Glutamatergic neuron (in vitro differentiated cells): ENCODE results near the gene EIF2B5. TPM values are rescaled to one million over a fixed set of nuclear protein-coding genes. Genes with fewer than 3 reads are reported as not detected.

Experiments
- DNase-seq: peaks from one replicate; pipeline ENCODE4 v3.0.0; 2022
- H3K27ac Mint-ChIP-seq: one replicate; pipeline ENCODE4 v1.8.0; 2020; ENCODE audit warnings: mild to moderate bottlenecking, mixed read lengths, inconsistent platforms; ENCODE audit not compliant: unreplicated experiment
- H3K27me3 Mint-ChIP-seq: one replicate; pipeline ENCODE4 v1.8.0; 2020; ENCODE audit warnings: mild to moderate bottlenecking, moderate library complexity, mixed read lengths, inconsistent platforms; ENCODE audit not compliant: unreplicated experiment
- H3K36me3 Mint-ChIP-seq: one replicate; pipeline ENCODE4 v1.8.0; 2020; ENCODE audit warnings: mild to moderate bottlenecking, mixed read lengths, inconsistent platforms; ENCODE audit not compliant: unreplicated experiment
- H3K4me1 Mint-ChIP-seq: one replicate; pipeline ENCODE4 v1.8.0; 2020; ENCODE audit warnings: mild to moderate bottlenecking, low read depth, mixed read lengths, inconsistent platforms; ENCODE audit not compliant: unreplicated experiment
- H3K4me3 Mint-ChIP-seq: one replicate; pipeline ENCODE4 v1.8.0; 2020; ENCODE audit warnings: mild to moderate bottlenecking, mixed read lengths, inconsistent platforms; ENCODE audit not compliant: unreplicated experiment
- H3K9me3 Mint-ChIP-seq: one replicate; pipeline ENCODE4 v1.8.0; 2020; ENCODE audit warnings: mild to moderate bottlenecking, moderate library complexity, mixed read lengths, inconsistent platforms; ENCODE audit not compliant: unreplicated experiment
- CTCF ChIP-seq: fragments of 200-600 bp; sonication (generic); IDR thresholded peaks from one replicate; pipeline ENCODE4 v1.5.0; 2021; ENCODE audit not compliant: partially characterized antibody, unreplicated experiment
- total RNA-seq: library from RNA; stranded (reverse); fragmentation: NEBNext Ultra II Directional; extraction: Animal tissue kit (Norgen Biotek cat#: 25700); gene quantifications from one replicate; pipeline ENCODE4 v1.2.1, GENCODE V29; 2021; ENCODE audit not compliant: unreplicated experiment

The EIF2B5 gene
- total RNA-seq, 1 donor from 2014 or later: 41.6 TPM

DNA sequence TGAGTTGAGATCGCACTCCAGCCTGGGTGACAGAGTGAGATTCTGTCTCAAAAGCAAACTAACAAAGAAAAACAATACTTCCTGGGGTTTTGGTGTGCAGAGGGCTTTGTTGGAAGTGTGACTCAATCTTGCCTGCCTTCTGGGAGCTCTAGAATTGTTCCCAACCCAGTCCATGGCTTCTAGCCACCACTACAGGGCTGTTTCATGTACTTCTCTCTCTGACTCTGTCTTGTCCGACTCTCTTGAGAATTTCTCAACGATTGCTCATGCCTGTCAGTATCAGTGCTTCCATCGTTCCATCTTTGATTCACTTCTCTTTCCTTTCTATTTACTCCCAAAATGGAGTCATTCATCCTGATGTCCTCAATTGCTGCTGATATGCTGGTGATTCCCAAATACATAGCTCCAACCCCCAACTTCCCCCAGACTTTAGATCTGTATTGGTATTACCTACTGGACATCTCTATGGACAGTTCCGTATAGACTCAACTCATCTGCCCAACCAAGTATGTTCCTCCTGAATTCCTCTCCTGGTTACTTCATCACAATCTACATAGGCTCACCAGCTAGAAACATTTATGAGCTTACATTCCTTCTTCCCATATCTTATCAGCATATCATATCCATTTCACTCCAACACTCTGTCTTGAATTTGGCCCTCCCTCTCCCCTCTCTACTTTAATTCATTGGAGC is 37.7 kb downstream of the EIF2B5 start:
- H3K9me3 Mint-ChIP-seq: peaks cover 10% of the 10 kb centered on the region
- no peak for DNase-seq
- H3K27ac Mint-ChIP-seq: peak overlapping the region; percentile 19
- TF ChIP-seq CTCF: no peak
- H3K27me3 Mint-ChIP-seq: peaks cover 13% of the 10 kb centered on the region
- H3K4me3 Mint-ChIP-seq: peak overlapping the region; percentile 27
- peaks cover 11% of the 10 kb centered on the region for H3K36me3 Mint-ChIP-seq
- peaks cover 16% of the 10 kb centered on the region for H3K4me1 Mint-ChIP-seq

GRCh38 chr3:184173374-184173722 is 38.2 kb downstream of the EIF2B5 start:
- peaks cover 16% of the 10 kb centered on the region for H3K27me3 Mint-ChIP-seq

DNA sequence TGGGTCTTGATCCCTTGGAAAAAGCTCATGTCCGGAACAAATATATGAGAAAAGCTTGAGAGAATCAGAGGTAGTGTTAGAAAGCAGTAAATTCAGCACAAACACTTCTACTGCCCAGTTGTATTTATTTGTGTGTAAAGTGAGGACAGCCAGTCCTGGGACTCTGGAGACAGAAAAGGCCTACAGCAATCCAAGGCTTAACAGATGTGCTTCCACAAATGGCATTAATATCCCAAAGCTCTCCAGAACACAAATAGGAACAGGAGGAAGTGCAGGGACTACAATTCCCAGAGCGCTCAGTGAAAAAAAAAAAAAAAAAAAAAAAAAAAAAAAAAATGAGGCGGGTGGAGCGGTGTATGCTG is 39.1 kb downstream of the EIF2B5 start:
- Mint-ChIP-seq H3K27ac (peak overlapping the region; percentile 90), H3K4me1 (peaks cover 19% of the 10 kb centered on the region), H3K9me3 (peaks cover 12% of the 10 kb centered on the region), H3K36me3 (peaks cover 11% of the 10 kb centered on the region), H3K4me3 (peak overlapping the region; percentile 95), H3K27me3 (peaks cover 16% of the 10 kb centered on the region)
- no peak for TF ChIP-seq CTCF
- no peak for DNase-seq

More at GRCh38 chr3:184173374-184173722, 38.2 kb downstream of the EIF2B5 start:
- no peak for DNase-seq
- Mint-ChIP-seq H3K4me3 (peak overlapping the region; percentile 52), H3K27ac (peak overlapping the region; percentile 90), H3K4me1 (peaks cover 19% of the 10 kb centered on the region), H3K36me3 (peaks cover 11% of the 10 kb centered on the region), H3K9me3 (peaks cover 10% of the 10 kb centered on the region)
- TF ChIP-seq CTCF: no peak

GRCh38 chr3:184174646-184175492 is 39.7 kb downstream of the EIF2B5 start, which contains the start of gene AP2M1:
Gene AP2M1, plus strand, starts transcription at chr3:184174855. Its CDS starts 2,139 bp downstream, at chr3:184176994.
- peak; percentile 97 for DNase-seq
- Mint-ChIP-seq H3K4me1 (peaks cover 19% of the 10 kb centered on the region), H3K27ac (peak within 1 kb of the TSS; percentile 90), H3K9me3 (peaks cover 12% of the 10 kb centered on the region), H3K4me3 (peak within 1 kb of the TSS; percentile 95), H3K27me3 (peaks cover 16% of the 10 kb centered on the region), H3K36me3 (peaks cover 11% of the 10 kb centered on the region)
- no peak for TF ChIP-seq CTCF
